Kidney epithelial cell (primary cell): ENCODE data around the gene FAM89A. TPM values are rescaled to one million over a fixed set of nuclear protein-coding genes. Genes with fewer than 3 reads are reported as not detected.
"Not testable (repeated sequence)": the region's sequence is repeated elsewhere in the genome, so short reads cannot be mapped to it uniquely, and the experiment has no call there.

Source experiments
- DNase-seq: peaks from one replicate; pipeline ENCODE4 v3.0.0-alpha.2; 2010; ENCODE audit warnings: low read depth
- H3K27me3 ChIP-seq: 2 replicates; pipeline ENCODE4 v1.6.0; 2011; ENCODE audit warnings: low read length; ENCODE audit not compliant: control insufficient read depth, insufficient read depth
- H3K36me3 ChIP-seq: 2 replicates; pipeline ENCODE4 v1.5.1; 2011; ENCODE audit warnings: low read length; ENCODE audit not compliant: control insufficient read depth, insufficient read depth
- H3K4me3 ChIP-seq: 2 replicates; pipeline ENCODE4 v1.5.1; 2011; ENCODE audit warnings: low read depth, mild to moderate bottlenecking, control low read depth, low read length
- total RNA-seq: library from RNA; depleted of rRNA; stranded (reverse); fragments of >200 nt; gene quantifications from 2 replicates; pipeline ENCODE4 v1.2.3, GENCODE V29; 2015
- TF ChIP-seq, protein P1 (sequence below): IDR thresholded peaks from 2 replicates; pipeline ENCODE4 v1.5.1; 2011; ENCODE audit warnings: mild to moderate bottlenecking, moderate library complexity, low read length, control low read depth, inconsistent platforms; ENCODE audit not compliant: insufficient read depth, poor library complexity, severe bottlenecking

The FAM89A gene
- total RNA-seq, 1 donor from 2014 or later = 7.1 TPM

DNA sequence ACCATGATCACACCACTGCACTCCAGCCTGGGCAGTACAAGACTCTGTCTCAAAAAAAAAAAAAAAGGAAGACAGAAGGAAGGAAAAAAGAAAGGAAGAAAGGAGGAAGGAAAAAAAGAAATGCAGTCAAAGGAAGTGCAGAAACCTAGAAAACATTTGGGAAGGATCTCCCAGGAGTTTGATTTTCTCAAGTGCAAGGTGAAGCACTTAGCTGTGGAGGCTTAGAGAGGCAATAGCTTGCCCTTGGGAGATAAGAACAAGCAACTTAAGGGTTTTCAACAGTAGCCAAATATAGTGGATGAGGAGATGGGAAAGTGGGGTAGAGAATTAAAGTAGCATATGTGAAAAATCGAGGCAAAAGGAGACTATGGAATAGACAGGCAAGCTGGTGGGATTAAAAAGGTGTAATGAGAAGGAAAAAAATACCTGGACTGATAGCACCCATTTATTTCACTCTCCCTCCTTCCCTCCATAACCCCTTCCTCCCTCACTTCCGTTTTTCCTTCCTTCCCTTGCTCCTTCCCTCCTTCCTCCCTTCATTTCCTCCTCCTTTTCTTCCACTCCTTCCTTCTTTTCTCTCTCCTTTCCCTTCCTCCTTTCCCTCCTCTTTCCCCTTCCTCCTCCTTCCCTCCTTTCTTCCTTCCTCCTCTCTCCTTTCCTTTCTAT, 6.8 kb upstream of the FAM89A start:
- no peak overlapping the region for H3K4me3 ChIP-seq
- TF ChIP-seq, protein P1, sequence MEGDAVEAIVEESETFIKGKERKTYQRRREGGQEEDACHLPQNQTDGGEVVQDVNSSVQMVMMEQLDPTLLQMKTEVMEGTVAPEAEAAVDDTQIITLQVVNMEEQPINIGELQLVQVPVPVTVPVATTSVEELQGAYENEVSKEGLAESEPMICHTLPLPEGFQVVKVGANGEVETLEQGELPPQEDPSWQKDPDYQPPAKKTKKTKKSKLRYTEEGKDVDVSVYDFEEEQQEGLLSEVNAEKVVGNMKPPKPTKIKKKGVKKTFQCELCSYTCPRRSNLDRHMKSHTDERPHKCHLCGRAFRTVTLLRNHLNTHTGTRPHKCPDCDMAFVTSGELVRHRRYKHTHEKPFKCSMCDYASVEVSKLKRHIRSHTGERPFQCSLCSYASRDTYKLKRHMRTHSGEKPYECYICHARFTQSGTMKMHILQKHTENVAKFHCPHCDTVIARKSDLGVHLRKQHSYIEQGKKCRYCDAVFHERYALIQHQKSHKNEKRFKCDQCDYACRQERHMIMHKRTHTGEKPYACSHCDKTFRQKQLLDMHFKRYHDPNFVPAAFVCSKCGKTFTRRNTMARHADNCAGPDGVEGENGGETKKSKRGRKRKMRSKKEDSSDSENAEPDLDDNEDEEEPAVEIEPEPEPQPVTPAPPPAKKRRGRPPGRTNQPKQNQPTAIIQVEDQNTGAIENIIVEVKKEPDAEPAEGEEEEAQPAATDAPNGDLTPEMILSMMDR = no peak
- no peak for DNase-seq
- H3K27me3 ChIP-seq = peaks cover 4% of the 10 kb centered on the region
- no peaks in the 10 kb centered on the region for H3K36me3 ChIP-seq

DNA sequence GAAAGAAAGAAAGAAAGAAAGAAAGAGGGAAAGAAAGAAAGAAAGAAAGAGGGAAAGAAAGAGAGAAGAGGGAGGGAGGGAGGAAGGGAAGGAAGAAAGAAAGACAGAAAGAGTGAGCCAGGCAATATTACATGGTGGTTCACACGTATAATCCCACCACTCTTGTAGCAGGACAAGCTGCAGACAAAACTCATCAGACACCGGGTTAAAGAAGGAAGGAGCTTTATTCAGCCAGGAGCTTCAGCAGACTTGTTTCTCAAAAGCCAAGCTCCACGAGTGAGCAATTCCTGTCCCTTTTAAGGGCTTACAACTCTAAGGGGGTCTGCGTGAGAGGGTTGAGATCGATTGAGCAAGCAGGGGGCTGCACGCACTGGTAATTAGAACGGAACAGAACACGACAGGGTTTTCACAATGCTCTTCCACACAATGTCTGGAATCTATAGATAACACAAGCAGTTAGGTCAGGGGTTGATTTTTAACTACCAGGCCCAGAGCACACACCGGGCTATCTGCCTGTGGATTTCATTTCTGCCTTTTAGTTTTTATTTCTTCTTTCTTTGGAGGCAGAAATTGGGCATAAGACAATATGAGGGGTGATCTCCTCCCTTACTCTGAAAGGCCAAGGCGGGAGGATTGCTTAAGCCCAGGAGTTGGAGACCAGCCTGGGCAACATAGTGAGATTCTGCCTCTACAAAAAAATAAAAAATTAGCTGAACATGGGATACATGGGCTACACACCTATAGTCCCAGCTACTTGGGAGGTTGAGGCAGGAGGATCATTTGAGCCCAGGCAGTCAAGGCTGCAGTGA, 6.1 kb upstream of the FAM89A start:
- H3K4me3 ChIP-seq = not testable (repeated sequence)

DNA sequence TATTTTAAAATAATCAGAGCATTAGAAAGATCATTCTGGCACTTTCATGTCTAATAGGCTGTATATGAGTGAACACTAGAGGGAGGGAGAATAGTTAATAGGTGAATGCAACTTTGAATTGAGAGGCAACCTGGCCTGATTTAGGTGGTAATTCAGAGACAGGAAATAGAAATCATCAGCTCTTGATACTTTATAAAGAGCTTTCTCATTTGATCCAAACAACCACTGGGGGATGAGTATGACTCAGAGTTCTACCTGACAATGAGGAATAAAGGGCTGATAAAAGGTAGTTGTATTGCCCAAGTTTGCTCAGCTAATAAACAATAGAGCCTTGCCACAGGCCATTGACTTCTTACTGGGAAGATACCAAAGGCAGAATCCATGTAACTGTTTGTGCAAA, 5.2 kb upstream of the FAM89A start:
- no peak for DNase-seq
- Histone ChIP-seq H3K36me3 (no peaks in the 10 kb centered on the region), H3K4me3 (no peak overlapping the region), H3K27me3 (peaks cover 11% of the 10 kb centered on the region)
- TF ChIP-seq, protein P1 = no peak

More for the DNA sequence above, 6.1 kb upstream of the FAM89A start:
- H3K36me3 ChIP-seq, DNase-seq, H3K27me3 ChIP-seq: not testable (repeated sequence)

DNA sequence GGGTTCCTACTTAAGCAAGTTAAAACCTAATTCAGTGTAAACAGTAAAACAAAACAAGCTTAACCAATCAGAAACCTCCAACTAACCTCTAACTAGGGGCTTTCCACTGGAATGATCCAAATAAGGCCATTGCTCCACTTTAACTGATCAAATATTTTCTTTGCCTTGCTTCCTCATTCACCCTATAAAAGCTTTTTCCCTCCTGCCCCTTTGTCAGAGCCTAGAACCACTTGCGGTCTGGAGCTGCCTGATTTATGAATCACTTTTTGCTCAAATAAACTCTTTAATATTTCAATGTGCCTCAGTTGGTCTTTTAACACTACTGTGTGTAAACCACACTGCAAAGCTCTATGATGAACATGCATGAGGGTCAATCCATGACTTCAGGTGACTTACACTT, 4.5 kb upstream of the FAM89A start:
- no peak for DNase-seq
- TF ChIP-seq, protein P1 = no peak
- no peaks in the 10 kb centered on the region for H3K36me3 ChIP-seq
- no peak overlapping the region for H3K4me3 ChIP-seq
- H3K27me3 ChIP-seq = peaks cover 13% of the 10 kb centered on the region

DNA sequence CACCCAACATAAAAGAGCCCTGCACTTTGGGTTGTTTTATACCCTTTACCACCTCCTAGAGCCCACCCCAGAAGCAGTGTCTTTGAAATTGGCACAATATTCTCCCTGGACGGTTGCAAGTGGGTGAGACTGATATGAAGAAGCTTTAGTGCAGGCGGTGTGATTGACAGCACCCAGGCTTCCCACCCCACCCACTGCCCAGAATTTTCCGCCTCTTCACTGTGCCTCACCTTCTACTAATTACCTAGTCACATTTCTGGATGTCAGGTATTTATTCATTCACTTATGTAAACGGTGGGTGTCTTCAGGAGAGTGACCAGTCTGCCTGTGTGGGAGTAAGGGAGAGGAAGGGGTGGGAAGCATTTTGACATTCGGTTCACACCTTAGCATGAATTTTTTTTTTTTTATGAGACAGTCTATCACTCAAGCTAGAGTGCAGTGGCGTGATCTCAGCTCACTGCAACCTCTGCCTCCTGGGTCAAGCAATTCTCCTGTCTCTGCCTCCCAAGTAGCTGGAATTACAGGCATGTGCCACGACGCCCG, 1.7 kb upstream of the FAM89A start:
- H3K27me3 ChIP-seq = peaks cover 16% of the 10 kb centered on the region
- H3K4me3 ChIP-seq = no peak overlapping the region
- no peak for DNase-seq
- TF ChIP-seq, protein P1 = no peak
- H3K36me3 ChIP-seq = no peaks in the 10 kb centered on the region
